Measurements from ENCODE around the gene PPP2R1B. TPM values are rescaled to one million over a fixed set of nuclear protein-coding genes. Genes with fewer than 3 reads are reported as not detected.
A peak's percentile ranks its signal among the peaks of the same experiment; 100 is the strongest.

Gene PPP2R1B
- total RNA-seq, 1 experiment from 2014 or later = 105 TPM

DNA sequence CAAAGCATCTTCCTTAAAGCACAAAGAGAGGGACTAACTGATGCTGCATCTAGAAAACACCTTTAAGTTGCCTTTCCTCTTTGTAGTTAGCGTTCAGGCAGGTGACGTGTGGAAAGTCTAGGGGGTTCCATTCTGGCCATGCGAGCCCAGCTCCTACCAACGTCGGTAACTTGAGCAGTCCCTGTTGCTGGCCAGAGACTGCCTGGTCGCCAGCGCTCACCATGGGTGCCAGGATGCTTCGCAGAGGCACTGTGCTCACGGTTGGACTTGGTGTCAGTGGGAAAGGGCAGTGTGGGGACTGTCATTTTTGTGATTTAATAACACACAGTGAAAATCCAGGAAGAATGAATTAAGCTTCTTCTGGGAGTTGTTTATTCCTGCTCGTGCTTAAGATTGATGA lies 40.6 kb downstream of the PPP2R1B start:
- Histone ChIP-seq H2AK5ac (ENCODE audit: insufficient read length, low read length) (no peak overlapping the region), H3K14ac (ENCODE audit: insufficient read depth, low read length) (no peak overlapping the region), H3K27me3 (ENCODE audit: insufficient read depth, low read length) (no peaks in the 10 kb centered on the region), H3K27ac (ENCODE audit: insufficient read length, low read depth, low read length) (no peak overlapping the region), H2BK120ac (ENCODE audit: low read depth, low read length, poor library complexity, severe bottlenecking) (no peak overlapping the region), H4K20me1 (ENCODE audit: control insufficient read depth, insufficient read depth, insufficient read length) (no peaks in the 10 kb centered on the region), H3K56ac (ENCODE audit: insufficient read length, low read depth, low read length) (no peak overlapping the region), H4K8ac (replicated peaks; ENCODE audit: insufficient read length, low read depth, low read length) (no peak overlapping the region), H2BK20ac (ENCODE audit: low read depth, low read length, poor library complexity, severe bottlenecking) (no peak overlapping the region), H4K5ac (ENCODE audit: insufficient read length, low read depth, low read length) (no peak overlapping the region), H3K9me3 (ENCODE audit: control insufficient read depth, low read depth, low read length) (no peaks in the 10 kb centered on the region), H3K79me1 (ENCODE audit: insufficient read depth, low read depth, low read length, poor library complexity, severe bottlenecking) (no peaks in the 10 kb centered on the region), H3K23ac (ENCODE audit: insufficient read length, low read depth, low read length) (no peak overlapping the region), H3K4ac (ENCODE audit: low read depth, low read length) (no peak overlapping the region), H2BK5ac (ENCODE audit: insufficient read length, low read length) (no peak overlapping the region), H3K4me2 (ENCODE audit: insufficient read depth, insufficient read length, low read length) (no peak overlapping the region), H3T11ph (ENCODE audit: low read length) (no peak overlapping the region), H3K18ac (ENCODE audit: insufficient read length, low read depth, low read length) (no peak overlapping the region), H3K79me2 (ENCODE audit: insufficient read depth, low read length) (no peaks in the 10 kb centered on the region), H4K91ac (ENCODE audit: insufficient read length, low read depth, low read length) (no peak overlapping the region), H3K9ac (ENCODE audit: extremely low read depth, insufficient read length, low read length) (no peak overlapping the region), H2BK12ac (ENCODE audit: insufficient read length, low read depth, low read length) (no peak overlapping the region), H3K23me2 (ENCODE audit: insufficient read length, low read depth, low read length, poor library complexity, severe bottlenecking) (no peaks in the 10 kb centered on the region), H3K4me1 (ENCODE audit: insufficient read depth, low read length) (no peaks in the 10 kb centered on the region; the same call in 1 of the 2 replicates), H2BK15ac (ENCODE audit: low read depth, low read length) (no peak overlapping the region), H2AFZ (ENCODE audit: low read length) (no peak overlapping the region)
- Mint-ChIP-seq H3K27ac (peak overlapping the region in 1 of 3 experiments; percentile 80; a peak in 1 of 7 replicates), H3K4me1 (peaks cover 16 to 19% of the 10 kb centered on the region in 2 experiments), H3K36me3 (ENCODE audit: insufficient read depth in 1 of 3, low read depth in 3 of 3) (peaks cover 8 to 33% (median 30%) of the 10 kb centered on the region in 3 experiments; a peak in 6 of 7 replicates), H3K4me3 (no peak overlapping the region), H3K9me3 (no peaks in the 10 kb centered on the region), H3K27me3 (ENCODE audit: low read depth) (no peaks in the 10 kb centered on the region)
- TF ChIP-seq, protein P1, sequence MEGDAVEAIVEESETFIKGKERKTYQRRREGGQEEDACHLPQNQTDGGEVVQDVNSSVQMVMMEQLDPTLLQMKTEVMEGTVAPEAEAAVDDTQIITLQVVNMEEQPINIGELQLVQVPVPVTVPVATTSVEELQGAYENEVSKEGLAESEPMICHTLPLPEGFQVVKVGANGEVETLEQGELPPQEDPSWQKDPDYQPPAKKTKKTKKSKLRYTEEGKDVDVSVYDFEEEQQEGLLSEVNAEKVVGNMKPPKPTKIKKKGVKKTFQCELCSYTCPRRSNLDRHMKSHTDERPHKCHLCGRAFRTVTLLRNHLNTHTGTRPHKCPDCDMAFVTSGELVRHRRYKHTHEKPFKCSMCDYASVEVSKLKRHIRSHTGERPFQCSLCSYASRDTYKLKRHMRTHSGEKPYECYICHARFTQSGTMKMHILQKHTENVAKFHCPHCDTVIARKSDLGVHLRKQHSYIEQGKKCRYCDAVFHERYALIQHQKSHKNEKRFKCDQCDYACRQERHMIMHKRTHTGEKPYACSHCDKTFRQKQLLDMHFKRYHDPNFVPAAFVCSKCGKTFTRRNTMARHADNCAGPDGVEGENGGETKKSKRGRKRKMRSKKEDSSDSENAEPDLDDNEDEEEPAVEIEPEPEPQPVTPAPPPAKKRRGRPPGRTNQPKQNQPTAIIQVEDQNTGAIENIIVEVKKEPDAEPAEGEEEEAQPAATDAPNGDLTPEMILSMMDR (conservative IDR thresholded peaks at IDR 0.05) = no peak
- WGBS (ENCODE audit: extremely low coverage, insufficient read length, low lambda C conversion rate) = no CpG with 5 or more reads among the region's 10 CpGs
- no peak for DNase-seq
